GM19324 (cell line): ENCODE data around the gene SLC2A6.

ENCODE experiments used
- ATAC-seq: cut with Tn5 transposase; IDR thresholded peaks from one replicate; pipeline ENCODE4 v1.9.1; 2021; ENCODE audit warnings: mild to moderate bottlenecking, moderate library complexity; ENCODE audit not compliant: unreplicated experiment, low FRiP score

SLC2A6 gene

DNA sequence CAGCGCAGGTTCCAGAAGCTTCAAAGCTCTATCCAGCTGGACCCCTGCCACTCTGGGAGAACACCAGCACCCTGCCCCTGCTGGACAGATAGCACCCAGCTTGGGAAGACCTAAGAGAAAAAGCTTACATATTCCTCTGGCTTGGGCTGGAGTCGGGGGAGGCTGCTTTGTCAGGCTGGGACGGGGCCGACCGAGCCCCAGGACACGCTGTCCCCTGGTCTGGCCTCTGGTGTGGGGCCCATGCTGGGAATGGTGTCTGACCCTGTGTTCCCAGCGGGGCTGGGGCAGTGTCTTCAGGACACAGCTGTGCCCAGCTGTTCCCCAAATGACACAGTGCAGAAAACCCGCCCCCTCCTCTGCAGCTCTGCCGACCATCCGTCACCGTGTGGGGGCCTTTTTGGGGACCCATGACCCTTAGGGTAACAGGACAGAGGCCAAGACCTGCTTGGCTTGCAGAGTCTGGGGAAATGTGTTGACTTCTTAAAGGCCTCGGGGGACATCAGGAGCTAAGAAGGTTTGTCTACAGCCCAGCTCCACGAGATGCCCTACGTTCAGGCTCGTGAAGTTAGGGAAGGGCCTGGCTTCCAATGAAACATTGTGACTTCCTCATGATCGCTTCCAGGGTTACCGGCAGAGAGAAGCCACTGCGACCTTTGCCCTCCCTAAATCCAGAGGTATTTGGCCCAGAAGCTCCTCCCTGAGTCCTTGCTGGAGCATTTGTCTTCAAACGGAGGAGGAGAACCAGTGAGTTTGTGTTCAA, 20.4 kb upstream of the SLC2A6 start:
- no peak for ATAC-seq

DNA sequence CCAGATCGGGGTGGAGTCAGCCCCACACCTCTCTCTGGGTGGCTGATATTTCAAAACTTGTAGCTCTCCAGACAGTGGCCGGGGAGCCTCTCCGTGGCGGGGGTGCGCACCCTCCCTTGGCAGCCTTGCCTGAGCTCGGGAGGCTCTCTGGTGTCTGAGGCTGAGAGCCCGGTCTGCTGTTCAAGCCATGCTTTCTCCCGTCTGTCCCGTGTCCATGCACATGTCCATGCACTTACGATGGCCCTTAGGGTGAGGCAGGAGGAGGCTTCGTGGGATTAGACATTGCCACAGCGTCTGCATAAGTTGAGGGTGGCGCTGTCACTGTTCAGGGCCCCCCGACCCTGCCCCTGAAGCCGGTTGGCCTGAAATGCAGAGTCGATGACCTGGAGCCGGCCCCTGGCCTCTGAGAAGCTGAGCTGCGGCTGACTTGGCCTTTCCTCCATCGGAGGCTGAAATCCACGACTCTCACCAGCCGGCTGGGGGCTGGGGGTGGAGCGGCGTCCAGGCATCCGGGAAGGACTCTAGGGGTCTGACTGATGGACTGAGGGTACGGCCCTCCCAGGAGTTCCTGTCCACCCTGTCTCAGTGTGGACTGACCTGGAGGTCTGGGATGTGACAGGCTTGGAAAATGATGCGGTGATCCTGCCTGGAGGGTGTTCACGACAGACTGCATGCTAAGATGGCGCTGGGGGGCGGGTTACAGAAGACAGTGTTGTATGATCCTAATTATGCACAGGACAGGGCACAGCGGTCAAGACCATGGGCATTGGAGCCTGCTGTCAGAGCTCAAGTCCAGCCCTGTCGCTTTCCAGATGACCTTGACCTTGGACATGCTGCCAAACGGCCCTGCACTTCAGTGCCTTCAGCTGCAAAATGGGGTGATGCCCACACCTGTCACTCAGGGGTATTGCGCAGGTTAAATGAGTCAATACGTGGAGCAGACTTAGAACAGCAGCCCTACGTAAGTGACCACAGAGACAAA, 18.3 kb upstream of the SLC2A6 start:
- ATAC-seq = no peak

DNA sequence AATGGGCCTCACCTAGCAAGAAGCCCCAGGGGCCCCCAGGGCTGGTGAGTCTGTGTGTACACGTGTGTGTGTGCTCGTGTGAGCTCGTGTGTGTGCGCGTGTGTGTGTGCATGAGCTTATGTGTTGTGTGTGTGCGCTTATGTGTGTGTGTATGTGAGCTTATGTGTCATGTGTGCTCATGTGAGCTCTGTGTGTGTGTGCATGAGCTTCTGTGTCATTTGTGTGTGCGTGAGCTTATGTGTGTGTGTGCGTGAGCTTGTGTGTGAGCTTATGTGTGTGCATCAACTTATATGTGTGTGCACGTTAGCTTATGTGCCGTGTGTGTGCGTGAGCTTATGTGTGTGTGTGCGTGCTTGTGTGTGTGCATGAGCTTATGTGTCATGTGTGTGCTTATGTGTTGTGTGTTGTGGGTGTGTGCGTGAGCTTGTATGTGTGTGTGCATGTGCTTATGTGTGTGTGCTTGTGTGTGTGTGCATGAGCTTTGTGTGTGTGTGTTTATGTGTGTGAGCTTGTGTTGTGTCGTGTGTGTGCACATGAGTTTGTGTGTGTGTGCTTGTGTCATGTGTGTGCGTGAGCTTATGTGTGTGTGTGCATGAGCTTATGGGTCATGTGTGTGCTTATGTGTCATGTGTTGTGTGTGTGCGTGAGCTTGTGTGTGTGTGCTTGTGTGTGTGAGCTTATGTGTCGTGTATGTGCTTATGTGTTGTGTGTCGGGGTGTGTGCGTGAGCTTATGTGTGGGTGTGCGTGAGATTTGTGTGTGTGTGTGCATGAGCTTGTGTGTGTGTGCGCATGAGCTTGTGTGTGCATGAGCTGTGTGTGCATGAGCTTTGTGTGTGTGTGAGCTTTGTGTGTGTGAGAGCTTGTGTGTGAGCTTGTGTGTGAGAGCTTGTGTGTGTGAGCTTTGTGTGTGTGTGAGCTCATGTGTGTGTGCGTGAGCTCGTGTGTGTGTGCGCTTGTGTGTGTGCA, 16.7 kb upstream of the SLC2A6 start:
- ATAC-seq = no peak

DNA sequence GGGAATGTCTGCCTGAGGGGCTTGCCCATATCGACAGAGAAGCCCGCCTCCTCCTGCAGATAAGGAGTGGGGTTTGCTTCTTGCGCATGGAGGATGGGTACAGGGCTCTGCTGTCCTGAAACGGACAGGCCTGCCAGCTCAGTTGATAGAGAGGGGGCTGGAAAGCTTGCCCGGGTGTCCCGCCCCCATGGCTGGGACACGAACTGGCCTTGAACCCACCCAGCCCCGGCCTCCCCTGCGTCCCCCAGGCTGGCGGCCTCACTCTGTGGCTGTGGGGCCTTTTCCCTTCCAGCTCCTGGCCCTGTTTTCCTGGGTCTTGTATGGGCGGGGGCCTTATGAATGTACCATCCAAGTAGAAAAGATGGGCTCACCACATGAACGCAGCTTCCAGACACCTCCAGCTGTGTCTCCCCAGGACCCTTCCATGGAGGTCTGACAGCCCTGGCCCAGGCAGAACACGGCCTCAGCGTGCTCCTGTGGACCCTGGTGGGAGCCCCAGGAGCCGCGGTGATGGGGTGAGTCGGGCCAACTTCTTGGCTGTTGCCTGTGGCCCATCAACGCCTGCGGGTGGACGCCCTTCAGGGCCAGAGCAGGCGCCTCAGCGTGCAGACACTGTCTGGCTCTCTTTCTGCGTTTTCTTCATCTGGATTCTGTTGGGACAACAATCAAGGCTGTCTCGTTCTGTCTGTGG, 15.9 kb upstream of the SLC2A6 start:
- ATAC-seq = no peak

DNA sequence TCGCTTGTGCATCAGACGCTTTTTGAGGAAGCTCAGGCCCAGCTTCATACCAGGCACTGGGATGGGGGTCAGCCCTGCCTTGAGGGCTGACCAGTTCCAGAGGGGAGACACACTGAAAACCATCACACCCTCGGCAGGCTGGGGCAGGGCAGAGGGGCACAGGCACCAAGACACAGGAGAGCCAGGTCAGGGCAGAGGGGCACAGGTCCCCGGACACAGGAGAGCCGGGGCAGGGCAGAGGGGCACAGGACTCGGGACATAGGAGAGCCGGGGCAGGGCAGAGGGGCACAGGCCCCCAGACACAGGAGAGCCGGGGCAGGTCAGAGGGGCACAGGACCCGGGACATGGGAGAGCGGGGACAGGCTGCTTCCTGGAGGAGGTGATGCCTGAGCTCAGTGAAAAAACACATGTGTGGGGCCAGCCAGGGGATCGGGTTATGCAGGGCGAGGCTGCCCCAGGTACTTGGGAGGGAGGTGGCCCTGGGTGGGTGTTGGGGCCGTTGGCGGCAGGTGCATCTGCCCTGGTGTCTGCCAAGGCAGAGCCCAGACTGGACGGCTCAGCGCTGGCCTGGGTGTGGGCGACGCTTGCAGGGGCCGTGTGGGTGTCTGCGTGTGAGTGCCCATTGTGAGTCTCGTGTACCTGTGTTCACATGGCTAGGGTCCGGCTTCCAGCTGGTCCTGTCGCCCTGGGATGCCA, 15.1 kb upstream of the SLC2A6 start:
- no peak for ATAC-seq

DNA sequence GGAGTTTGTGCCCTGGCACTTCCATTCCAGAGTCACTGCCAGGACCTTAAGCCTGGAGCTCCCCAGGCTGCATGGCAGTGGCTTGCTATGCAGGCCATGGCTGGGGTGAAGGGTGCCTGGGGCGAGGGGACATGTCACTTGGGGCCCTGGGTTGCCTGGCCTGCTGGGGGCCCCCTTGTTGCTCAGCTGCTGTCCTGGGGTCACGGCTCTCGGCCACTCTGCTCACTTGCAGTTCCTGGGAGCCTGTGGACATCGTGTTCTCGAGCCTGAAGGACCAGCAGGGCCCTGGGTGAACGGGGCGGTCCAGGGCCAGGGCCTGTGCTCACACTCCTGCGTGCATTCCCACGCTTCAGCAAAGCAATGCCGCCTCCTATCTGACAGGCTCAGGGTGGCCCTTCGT, 14.5 kb upstream of the SLC2A6 start:
- ATAC-seq = no peak

DNA sequence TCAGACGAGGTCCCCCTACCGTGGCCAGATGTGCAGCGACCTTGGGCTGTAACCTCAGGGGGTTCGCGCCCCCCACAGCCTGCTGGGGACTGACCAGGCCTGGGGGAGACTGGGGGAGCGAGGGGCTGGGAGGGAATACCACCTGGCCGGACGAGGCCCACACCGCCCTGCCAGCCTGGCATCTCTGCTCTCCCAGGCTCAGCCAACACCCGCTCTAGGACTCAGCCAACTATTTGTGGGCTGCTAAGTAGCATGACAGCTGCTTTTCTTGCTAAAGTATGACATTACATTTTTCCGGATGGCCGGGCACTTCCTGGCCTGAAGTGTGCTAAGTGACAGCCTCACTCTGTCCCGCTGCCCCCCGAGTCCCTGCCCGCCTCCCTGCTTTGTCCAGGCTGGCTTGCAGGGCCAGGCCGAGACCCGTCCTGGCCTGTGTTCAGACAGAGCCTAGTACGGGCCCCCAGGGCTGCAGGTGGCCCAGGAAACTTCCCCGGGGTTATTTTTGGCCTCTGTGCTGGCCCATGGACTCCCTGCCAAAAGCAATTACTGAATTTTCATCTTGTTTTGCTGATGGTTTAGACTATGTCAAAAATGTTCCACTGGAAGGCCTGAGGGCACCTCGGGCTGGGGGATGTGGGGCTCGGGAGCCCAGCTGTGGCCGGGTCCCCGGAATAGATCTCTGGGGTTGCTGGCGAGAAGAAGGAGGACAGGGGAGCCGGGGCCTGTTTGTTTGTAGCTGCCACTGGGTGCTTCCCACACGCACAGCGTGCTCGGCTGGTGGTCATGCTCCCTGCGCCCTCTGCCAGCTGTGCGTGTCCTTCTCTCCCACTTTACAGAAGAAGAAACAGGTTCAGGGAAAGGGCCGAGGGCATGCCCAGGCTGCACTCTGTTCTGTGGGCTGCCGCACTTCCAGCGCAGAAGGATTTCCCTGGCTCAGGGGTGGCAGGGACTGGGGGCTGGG, 13.4 kb upstream of the SLC2A6 start:
- ATAC-seq = no peak

DNA sequence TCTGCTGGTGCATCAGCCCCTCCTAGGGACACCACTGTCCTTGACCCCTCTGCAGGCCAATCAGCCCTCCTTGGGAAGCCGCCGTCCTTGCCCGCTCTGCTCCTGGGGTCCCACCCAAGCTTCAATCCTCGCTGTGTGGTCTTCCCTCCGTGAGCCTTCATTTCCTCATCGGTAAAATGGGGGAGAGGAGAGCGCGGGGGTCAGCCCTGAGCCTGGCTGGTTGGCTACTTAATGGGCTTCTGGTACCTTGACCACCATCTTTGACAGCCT, 12.7 kb upstream of the SLC2A6 start:
- ATAC-seq = no peak

DNA sequence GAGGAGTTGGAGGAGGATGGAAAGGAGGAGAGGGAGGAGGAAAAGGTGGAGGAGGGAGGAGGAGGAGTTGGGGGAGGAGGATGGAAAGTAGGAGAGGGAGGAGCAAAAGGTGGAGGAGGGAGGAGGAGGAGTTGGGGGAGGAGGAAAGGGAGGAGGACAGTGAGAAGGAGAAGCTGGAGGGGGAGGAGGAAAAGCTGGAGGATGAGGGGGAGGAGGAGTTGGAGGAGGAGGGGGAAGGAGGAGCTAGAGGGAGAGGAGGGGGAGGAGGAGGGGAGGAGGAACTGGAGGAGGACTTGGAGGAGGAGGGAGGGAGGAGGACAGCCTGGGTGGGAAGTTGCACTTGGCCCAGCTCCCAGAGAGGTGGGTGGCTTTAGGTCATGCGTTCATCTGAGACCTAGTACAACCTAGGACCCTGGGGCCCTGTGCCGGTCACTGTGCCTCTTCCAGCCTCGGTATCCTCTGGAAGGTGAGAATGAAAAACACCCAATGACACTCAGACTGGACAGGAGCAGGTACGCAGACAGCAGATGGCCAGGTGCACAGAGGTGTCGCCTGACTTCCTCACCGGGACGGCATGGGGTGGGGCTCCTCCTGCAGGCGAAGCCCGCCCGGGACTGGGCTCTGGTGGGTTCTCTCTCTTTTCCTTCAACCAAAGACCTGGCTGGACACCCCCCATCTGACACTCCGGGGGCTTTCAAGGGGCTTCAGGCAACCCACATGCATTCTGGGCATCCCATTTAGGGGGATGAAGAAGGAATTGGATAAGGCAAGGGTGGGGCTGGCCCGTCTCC, 12.2 kb upstream of the SLC2A6 start:
- ATAC-seq = no peak

DNA sequence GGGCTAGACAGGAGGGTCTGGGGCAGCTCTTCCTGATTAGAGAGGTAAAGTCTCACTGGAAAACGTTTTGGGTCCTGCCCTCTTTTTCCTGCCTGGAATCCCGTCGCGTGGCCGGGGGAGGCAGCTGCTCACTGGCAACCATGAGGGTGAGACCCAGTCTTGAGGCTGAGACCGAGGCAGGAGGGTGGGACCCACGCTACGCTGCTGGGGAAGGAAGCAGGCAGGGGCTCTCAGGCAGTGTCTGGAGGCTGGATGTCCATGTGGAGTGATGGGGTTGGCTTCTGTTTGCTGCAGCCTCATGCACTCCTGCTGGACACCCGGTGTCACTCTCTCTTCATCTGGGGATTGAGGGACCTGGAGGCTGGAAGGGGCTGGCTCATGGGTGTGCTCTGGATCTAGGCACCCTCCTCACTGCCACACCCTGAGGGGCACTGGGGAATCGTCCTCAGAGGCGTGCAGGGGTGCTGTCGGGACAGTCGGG, 11.3 kb upstream of the SLC2A6 start:
- no peak for ATAC-seq

DNA sequence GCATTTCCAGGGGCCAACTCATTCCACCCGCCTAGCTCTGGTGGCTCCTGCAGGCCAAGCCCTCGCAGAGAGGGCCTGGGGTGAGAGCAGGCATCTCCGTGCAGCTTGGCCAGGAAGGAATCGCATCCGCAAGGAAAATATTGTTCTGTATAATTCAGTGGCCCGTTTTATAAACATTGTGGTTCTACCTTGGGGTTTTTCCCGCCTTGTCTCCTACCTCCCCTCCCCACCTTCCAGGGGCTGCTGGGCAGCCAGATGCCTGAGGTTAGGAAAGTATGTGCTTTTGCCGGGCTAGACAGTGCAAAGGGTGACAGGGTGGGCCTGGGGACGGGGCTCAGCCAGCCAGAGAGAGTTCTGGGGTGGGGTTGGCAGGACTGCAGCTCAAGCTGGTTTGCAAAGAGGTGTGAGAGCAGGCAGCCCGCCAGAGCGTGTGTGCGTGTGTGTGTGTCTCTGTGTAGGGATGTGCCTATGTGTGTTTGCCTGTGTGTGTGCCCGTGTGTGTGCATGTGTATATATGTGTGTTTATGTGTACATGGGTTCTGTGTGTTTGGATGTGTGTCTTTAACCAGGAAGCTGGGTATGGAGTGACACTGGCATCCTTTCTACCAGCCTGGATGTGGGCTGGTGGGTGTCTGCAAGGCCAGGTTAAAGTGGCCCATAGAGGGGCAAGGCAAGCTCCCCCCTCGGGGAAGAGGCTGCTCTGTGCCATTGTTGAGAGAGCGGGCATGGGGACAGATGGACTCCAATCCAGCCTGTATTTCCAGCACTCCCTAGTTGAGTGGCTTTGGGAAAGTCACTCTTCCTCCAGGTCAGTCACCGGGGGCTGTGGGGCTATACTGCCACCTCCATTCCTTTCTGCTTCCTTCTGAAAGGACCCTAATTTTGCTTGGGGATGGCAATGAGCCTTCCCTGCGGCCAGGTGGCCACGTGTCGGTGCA, 10.6 kb upstream of the SLC2A6 start:
- ATAC-seq = no peak

DNA sequence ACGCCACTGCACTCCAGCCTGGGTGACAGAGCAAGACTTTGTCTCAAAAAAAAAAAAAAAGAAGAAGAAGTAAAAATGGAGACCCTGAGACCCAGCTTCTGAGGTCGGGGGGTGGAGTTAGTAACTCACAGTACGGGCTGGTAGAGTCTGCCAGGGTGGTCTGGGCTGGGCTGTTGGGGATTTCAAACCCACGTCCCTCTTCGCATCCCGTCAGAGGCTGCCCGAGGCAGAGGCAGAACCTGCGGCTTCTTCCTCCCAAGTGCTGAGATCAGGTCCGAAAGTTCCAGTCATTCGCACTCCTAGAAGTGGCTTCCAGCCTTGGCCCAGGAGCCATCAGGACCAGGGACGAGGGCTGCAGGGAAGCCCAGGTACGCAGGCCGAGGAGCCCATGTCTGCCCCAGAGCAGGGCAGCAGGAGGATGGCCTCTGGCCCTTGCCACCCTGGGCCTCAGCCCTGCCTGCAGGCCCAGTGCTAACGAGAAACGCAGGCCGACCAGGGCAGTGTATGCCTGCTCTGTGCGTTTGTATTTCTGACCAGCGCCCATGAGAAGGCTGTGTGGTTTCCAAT, 9.9 kb upstream of the SLC2A6 start:
- ATAC-seq = no peak

DNA sequence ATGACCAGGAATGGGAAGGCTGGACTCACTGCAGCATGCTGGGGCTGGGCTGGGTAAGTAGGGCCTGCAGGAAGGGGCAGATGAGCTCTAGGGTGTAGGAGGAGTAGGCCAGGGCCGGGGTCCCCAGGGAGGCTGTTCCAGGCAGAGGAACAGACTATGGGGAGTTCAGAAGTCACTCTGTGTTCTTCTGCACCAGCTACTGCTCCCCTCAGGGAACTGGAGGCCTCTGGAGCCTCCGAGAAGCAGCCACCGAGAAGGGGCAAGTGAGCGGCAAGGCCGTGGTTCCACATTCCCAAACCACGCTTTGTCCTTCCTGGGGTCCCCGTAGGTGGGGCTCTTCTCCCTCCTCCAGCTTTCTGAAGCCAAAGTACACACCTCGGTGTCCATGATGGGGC, 8.4 kb upstream of the SLC2A6 start:
- no peak for ATAC-seq

DNA sequence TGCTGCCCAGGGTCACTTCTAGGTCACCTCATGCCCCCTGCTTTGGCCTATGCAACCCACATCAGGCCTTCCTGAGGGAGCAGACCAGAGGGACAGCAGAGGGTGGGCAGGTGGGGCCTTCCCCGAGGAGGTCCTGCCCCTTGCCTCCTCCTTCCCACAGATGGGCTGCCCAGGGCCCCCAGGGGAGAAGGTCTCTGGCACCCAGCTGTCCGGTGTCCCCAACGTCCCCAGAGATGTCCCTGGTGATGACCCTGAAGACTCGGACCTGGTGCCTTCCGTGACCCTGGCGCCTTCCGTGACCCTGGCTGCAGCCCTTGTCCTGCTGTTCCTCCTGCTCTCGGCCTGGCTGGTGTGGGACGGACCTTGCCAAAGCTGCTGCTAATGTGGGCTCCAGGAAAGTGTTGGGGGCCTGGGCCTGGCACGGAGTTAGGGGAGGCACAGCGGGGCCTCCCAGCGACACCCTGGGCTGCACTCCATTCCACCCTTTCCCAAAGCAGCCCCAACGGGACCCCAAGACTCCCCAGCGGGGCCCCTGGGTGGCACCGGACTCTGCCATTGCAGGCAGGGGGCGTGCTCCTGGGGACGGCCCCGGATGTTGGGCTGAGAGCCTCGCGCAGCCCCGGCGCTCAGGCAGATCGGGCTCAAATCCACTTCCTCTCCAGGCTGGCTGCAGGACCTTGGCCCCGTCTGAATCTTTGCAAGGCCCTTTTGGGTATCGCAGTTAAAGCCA, 6.8 kb upstream of the SLC2A6 start:
- ATAC-seq = no peak

DNA sequence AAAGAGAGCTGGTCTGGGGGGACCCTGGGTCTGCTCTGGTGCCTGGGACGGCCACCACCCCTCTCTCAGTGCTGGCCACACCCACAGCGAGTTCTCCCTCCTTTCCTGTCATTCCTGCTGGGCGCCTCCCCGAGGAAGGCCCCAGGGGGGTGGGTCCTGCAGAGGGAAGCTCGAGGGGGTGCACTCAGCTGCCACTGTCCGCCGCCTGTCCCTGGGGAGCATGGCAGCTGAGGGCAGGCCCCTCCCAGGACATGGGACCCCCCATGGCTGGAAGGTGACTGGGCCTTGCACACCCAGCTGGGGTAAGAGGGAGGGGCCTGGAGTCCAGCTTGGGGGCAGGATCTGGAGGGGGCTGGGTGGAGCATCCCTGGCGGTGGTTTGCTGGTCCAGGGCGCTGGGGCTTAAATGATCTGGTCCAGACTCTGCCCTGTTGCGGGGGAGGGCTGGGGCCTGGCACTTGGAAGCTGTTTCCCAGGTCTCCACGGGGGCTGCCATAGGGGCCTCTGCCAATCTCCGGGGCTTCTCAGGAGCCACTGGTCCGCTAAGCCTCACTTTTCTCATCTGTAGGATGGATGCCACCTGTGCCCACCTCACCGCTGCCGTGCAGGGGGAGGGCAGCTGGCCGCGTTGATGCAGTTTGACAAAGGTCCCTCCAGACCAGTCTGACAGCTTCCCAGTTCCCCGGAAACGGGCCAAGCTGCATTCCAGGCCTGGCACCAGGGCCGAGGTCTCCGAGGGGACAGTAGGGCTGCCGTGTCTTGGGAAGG, 6.0 kb upstream of the SLC2A6 start:
- ATAC-seq = no peak
